GM12878 (cell line): ENCODE results near the gene AEN. TPM values are rescaled to one million over a fixed set of nuclear protein-coding genes. Genes with fewer than 3 reads are reported as not detected.
A peak's percentile ranks its signal among the peaks of the same experiment; 100 is the strongest.

ENCODE experiments used
- ATF7 ChIP-seq: fragments of 450-650 bp; IDR thresholded peaks from 2 replicates; pipeline ENCODE4 v1.6.1; 2016; ENCODE audit warnings: low read depth, mild to moderate bottlenecking
- BHLHE40 ChIP-seq, 2 experiments: fragments of 450-650 bp in 1 of 2; IDR thresholded peaks; 2 replicates each; pipeline ENCODE4 v1.6.1; 2011 to 2017; ENCODE audit warnings: low read depth in 2 of 2, borderline replicate concordance in 1 of 2, improper control_type of control experiment in 1 of 2, low read length in 1 of 2, mild to moderate bottlenecking in 1 of 2
- CTCF ChIP-seq, 3 experiments: IDR thresholded peaks in 2 of 3; conservative IDR thresholded peaks in 1 of 3; 2 replicates each; pipeline ENCODE4 v1.5.1; 2011; ENCODE audit warnings: low read depth in 3 of 3, low read length in 3 of 3, mild to moderate bottlenecking in 3 of 3, control low read depth in 2 of 3, moderate library complexity in 2 of 3, inconsistent platforms in 1 of 3, mixed read lengths in 1 of 3; ENCODE audit not compliant: control insufficient read depth in 2 of 3, insufficient read depth in 1 of 3; ENCODE audit errors: extremely low read depth in 1 of 3
- DPF2 ChIP-seq: fragments of 450-650 bp; IDR thresholded peaks from 2 replicates; pipeline ENCODE4 v1.6.1; 2017; ENCODE audit warnings: mild to moderate bottlenecking
- GABPA ChIP-seq: IDR thresholded peaks from 2 replicates; pipeline ENCODE4 v1.6.1; 2014; ENCODE audit warnings: antibody characterized with exemption, low read depth, mild to moderate bottlenecking, inconsistent platforms
- IKZF2 ChIP-seq, 2 experiments: fragments of 450-650 bp; IDR thresholded peaks; 2 replicates each; pipeline ENCODE4 v1.6.1; 2017; ENCODE audit warnings: mild to moderate bottlenecking in 2 of 2, moderate library complexity in 2 of 2
- KLF5 ChIP-seq: fragments of 450-650 bp; IDR thresholded peaks from 2 replicates; pipeline ENCODE4 v1.6.1; 2014; ENCODE audit warnings: mild to moderate bottlenecking; ENCODE audit not compliant: partially characterized antibody
- MTA2 ChIP-seq: fragments of 450-650 bp; IDR thresholded peaks from 2 replicates; pipeline ENCODE4 v1.6.1; 2016; ENCODE audit warnings: low read depth, mild to moderate bottlenecking, moderate library complexity
- MTA3 ChIP-seq: IDR thresholded peaks from 2 replicates; pipeline ENCODE4 v1.6.1; 2012; ENCODE audit warnings: low read length, inconsistent platforms, borderline replicate concordance
- POU2F2 ChIP-seq: IDR thresholded peaks from 3 replicates; pipeline ENCODE4 v1.6.1; 2011; ENCODE audit warnings: low read depth, mild to moderate bottlenecking, low read length, borderline replicate concordance
- RELB ChIP-seq: fragments of 450-650 bp; IDR thresholded peaks from 2 replicates; pipeline ENCODE4 v1.6.1; 2017; ENCODE audit warnings: low read depth, mild to moderate bottlenecking, moderate library complexity
- RUNX3 ChIP-seq: IDR thresholded peaks from 2 replicates; pipeline ENCODE4 v1.6.1; 2012; ENCODE audit warnings: low read length, inconsistent platforms
- SPI1 ChIP-seq: IDR thresholded peaks from 2 replicates; pipeline ENCODE4 v1.6.1; 2011; ENCODE audit warnings: low read depth, mild to moderate bottlenecking, low read length, moderate library complexity, borderline replicate concordance; ENCODE audit not compliant: insufficient read depth
- polyA plus RNA-seq, 11 experiments: library from polyadenylated mRNA; depleted of rRNA in 4 of 11; unstranded in 6 of 11; stranded (reverse) in 5 of 11; fragments of >200 nt; fragmentation: Nextera tagmentation in 4 of 11; fragmentation: Illumina TruSeq in 1 of 11; extraction: Ambion mirVana in 4 of 11; extraction: Trizol in 1 of 11; gene quantifications; 1 replicate in 1 of 11; 2 replicates in 10 of 11; pipeline versions ENCODE4 v1.2.1 to v1.2.3, GENCODE V29; 2011 to 2016; ENCODE audit warnings: inconsistent platforms in 2 of 11, missing spikeins in 2 of 11, low read depth in 1 of 11
- total RNA-seq, 4 experiments: library from RNA; depleted of rRNA in 3 of 4; stranded (reverse); fragments of >200 nt in 3 of 4; fragmentation: Illumina TruSeq in 1 of 4; extraction: Trizol in 1 of 4; gene quantifications; 2 replicates each; pipeline versions ENCODE4 v1.2.1 to v1.2.3, GENCODE V29; 2013 to 2021
- TF ChIP-seq, protein P1 (sequence below): fragments of 450-650 bp; IDR thresholded peaks from 2 replicates; pipeline ENCODE4 v1.6.1; 2016; ENCODE audit warnings: mild to moderate bottlenecking
- TF ChIP-seq, protein P2 (sequence below): fragments of 450-650 bp; conservative IDR thresholded peaks from 2 replicates; pipeline ENCODE4 v1.6.1; 2017; ENCODE audit warnings: mild to moderate bottlenecking, moderate library complexity
- TF ChIP-seq, protein P3 (sequence below): fragments of 450-650 bp; IDR thresholded peaks from 2 replicates; pipeline ENCODE4 v1.6.1; 2017; ENCODE audit warnings: mild to moderate bottlenecking, moderate library complexity

AEN gene
- total and polyA plus RNA-seq, 10 of the 15 experiments (the other 5 are each of a cell fraction or from before 2014, with no cell fraction given) = 11.7 to 81.2 (median 53.7) TPM

DNA sequence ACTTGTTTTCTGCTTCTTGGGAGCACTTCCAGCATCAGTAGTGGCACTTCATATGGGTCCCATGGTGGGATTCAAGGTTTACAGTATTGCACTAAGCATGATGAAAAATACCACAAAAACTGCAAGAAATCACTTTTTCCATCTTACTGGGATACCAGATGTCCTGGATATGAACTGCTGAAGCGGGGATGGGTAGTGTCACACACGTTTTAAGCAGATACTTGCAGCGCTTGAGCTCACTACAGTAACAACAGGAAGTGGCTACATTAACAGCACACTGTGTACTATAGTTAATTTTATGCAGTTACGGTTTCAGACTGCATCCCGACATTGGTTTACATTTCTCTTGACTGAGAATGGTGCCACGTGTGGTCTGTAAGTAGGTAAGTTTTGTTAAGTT is 14.2 kb downstream of the AEN start (continued):
- TF ChIP-seq BHLHE40 (IDR thresholded peaks at IDR 0.05; ENCODE audit: borderline replicate concordance in 1 of 2, low read depth in 2 of 2, low read length in 1 of 2) (peak; percentile 58 to 71; a peak in 3 of 4 replicates), RELB (peak; percentile 42; the same call in 1 of the 2 replicates), SPI1 (peak; percentile 61; the same call in 1 of the 2 replicates), GABPA (0 out of 2 replicates have a peak, but pooled peaks have one; percentile 34), DPF2 (0 out of 2 replicates have a peak, but pooled peaks have one; percentile 34), KLF5 (no peak), IKZF2 (IDR thresholded peaks at IDR 0.05) (peak; percentile 49 to 54; a peak in 1 of 4 replicates), RUNX3 (peak; percentile 61), CTCF (IDR thresholded peaks at IDR 0.05 in 2 of 3, conservative IDR thresholded peaks at IDR 0.05 in 1 of 3; ENCODE audit: control insufficient read depth in 2 of 3, extremely low read depth in 1 of 3, insufficient read depth in 1 of 3, low read depth in 3 of 3, low read length in 3 of 3) (no peak), POU2F2 (peak; percentile 78; the same call in 2 of the 3 replicates), ATF7 (peak; percentile 50; the same call in 1 of the 2 replicates), MTA3 (0 out of 2 replicates have a peak, but pooled peaks have one; percentile 27), MTA2 (peak; percentile 39; the same call in 1 of the 2 replicates)
- TF ChIP-seq, protein P1, sequence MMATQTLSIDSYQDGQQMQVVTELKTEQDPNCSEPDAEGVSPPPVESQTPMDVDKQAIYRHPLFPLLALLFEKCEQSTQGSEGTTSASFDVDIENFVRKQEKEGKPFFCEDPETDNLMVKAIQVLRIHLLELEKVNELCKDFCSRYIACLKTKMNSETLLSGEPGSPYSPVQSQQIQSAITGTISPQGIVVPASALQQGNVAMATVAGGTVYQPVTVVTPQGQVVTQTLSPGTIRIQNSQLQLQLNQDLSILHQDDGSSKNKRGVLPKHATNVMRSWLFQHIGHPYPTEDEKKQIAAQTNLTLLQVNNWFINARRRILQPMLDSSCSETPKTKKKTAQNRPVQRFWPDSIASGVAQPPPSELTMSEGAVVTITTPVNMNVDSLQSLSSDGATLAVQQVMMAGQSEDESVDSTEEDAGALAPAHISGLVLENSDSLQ = no peak
- TF ChIP-seq, protein P2, sequence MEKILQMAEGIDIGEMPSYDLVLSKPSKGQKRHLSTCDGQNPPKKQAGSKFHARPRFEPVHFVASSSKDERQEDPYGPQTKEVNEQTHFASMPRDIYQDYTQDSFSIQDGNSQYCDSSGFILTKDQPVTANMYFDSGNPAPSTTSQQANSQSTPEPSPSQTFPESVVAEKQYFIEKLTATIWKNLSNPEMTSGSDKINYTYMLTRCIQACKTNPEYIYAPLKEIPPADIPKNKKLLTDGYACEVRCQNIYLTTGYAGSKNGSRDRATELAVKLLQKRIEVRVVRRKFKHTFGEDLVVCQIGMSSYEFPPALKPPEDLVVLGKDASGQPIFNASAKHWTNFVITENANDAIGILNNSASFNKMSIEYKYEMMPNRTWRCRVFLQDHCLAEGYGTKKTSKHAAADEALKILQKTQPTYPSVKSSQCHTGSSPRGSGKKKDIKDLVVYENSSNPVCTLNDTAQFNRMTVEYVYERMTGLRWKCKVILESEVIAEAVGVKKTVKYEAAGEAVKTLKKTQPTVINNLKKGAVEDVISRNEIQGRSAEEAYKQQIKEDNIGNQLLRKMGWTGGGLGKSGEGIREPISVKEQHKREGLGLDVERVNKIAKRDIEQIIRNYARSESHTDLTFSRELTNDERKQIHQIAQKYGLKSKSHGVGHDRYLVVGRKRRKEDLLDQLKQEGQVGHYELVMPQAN = 0 out of 2 replicates have a peak, but pooled peaks have one; percentile 33
- TF ChIP-seq, protein P3, sequence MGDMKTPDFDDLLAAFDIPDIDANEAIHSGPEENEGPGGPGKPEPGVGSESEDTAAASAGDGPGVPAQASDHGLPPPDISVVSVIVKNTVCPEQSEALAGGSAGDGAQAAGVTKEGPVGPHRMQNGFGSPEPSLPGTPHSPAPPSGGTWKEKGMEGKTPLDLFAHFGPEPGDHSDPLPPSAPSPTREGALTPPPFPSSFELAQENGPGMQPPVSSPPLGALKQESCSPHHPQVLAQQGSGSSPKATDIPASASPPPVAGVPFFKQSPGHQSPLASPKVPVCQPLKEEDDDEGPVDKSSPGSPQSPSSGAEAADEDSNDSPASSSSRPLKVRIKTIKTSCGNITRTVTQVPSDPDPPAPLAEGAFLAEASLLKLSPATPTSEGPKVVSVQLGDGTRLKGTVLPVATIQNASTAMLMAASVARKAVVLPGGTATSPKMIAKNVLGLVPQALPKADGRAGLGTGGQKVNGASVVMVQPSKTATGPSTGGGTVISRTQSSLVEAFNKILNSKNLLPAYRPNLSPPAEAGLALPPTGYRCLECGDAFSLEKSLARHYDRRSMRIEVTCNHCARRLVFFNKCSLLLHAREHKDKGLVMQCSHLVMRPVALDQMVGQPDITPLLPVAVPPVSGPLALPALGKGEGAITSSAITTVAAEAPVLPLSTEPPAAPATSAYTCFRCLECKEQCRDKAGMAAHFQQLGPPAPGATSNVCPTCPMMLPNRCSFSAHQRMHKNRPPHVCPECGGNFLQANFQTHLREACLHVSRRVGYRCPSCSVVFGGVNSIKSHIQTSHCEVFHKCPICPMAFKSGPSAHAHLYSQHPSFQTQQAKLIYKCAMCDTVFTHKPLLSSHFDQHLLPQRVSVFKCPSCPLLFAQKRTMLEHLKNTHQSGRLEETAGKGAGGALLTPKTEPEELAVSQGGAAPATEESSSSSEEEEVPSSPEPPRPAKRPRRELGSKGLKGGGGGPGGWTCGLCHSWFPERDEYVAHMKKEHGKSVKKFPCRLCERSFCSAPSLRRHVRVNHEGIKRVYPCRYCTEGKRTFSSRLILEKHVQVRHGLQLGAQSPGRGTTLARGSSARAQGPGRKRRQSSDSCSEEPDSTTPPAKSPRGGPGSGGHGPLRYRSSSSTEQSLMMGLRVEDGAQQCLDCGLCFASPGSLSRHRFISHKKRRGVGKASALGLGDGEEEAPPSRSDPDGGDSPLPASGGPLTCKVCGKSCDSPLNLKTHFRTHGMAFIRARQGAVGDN = peak; percentile 67
